Endothelial cell of umbilical vein (primary cell): ENCODE measurements around the gene SAC3D1. TPM values are rescaled to one million over a fixed set of nuclear protein-coding genes. Genes with fewer than 3 reads are reported as not detected.

ENCODE experiments used
- BruUV-seq: library from RNA; stranded (reverse); fragments of 400-500 nt; replicated peaks from 2 replicates; lab custom pipeline; 2021; lab: Mats Ljungman, UMichigan
- CTCF ChIA-PET: fragments of 300-600, 350-600 bp; sonication (Branson Sonifier 250); formaldehyde crosslinking; loops from one replicate; lab custom pipeline; 2021; ENCODE audit warnings: antibody characterized with exemption, inconsistent platforms; lab: Charles Lee
- POLR2A ChIA-PET: fragments of 300-600, 350-600 bp; sonication (Branson Sonifier 250); formaldehyde crosslinking; loops from one replicate; lab custom pipeline; 2021; ENCODE audit warnings: antibody characterized with exemption, inconsistent platforms; lab: Charles Lee
- DNase-seq: peaks from one replicate; pipeline ENCODE4 v3.0.0-alpha.2; 2011; ENCODE audit warnings: low read depth, low spot score
- FAIRE-seq: peaks from 2 replicates; lab custom pipeline; 2011; peaks lifted over from hg19 to GRCh38; lab: Jason Lieb, UNC
- H2AFZ ChIP-seq: 2 replicates; pipeline ENCODE4 v1.6.0; 2012; ENCODE audit warnings: low read depth, low read length, control low read depth, inconsistent platforms
- H3K27ac ChIP-seq: 2 replicates; pipeline ENCODE4 v1.5.1; 2011; ENCODE audit warnings: low read depth, mild to moderate bottlenecking, control low read depth, low read length, moderate library complexity; ENCODE audit not compliant: insufficient read depth
- H3K27me3 ChIP-seq, 2 experiments: 2 replicates each; pipeline versions ENCODE4 v1.6.0 to v1.6.1; 2011; ENCODE audit warnings: low read length in 2 of 2, mixed read lengths in 1 of 2; ENCODE audit not compliant: control insufficient read depth in 2 of 2, insufficient read depth in 2 of 2
- H3K36me3 ChIP-seq, 2 experiments: 2 replicates in 1 of 2; 3 replicates in 1 of 2; pipeline ENCODE4 v1.5.1; 2011; ENCODE audit warnings: low read length in 2 of 2, mild to moderate bottlenecking in 1 of 2, moderate library complexity in 1 of 2; ENCODE audit not compliant: control insufficient read depth in 2 of 2, insufficient read depth in 2 of 2; ENCODE audit errors: extremely low read depth in 1 of 2
- H3K4me1 ChIP-seq: 3 replicates; pipeline ENCODE4 v1.5.1; 2011; ENCODE audit warnings: mild to moderate bottlenecking, low read length; ENCODE audit not compliant: control insufficient read depth, insufficient read depth; ENCODE audit errors: extremely low read depth
- H3K4me2 ChIP-seq: 2 replicates; pipeline ENCODE4 v1.6.1; 2011; ENCODE audit warnings: low read length, control low read depth, mixed read lengths; ENCODE audit not compliant: insufficient read depth
- H3K4me3 ChIP-seq, 3 experiments: fragments of 200-600 bp in 1 of 3; sonication (generic), shearing (Covaris generic) in 1 of 3; replicated peaks in 1 of 3; 2 replicates each; pipeline ENCODE4 v1.5.1; 2011 to 2016; ENCODE audit warnings: control low read depth in 3 of 3, low read length in 3 of 3, mild to moderate bottlenecking in 2 of 3, inconsistent platforms in 1 of 3, low read depth in 1 of 3, moderate library complexity in 1 of 3; ENCODE audit not compliant: insufficient read depth in 1 of 3
- H3K79me2 ChIP-seq: 2 replicates; pipeline ENCODE4 v1.6.0; 2012; ENCODE audit warnings: low read length, inconsistent platforms; ENCODE audit not compliant: control insufficient read depth, insufficient read depth
- H3K9ac ChIP-seq: replicated peaks from 2 replicates; pipeline ENCODE3; 2011; ENCODE audit warnings: low read length, control low read depth; ENCODE audit not compliant: insufficient read depth; ENCODE audit errors: extremely low read depth
- H3K9me1 ChIP-seq: replicated peaks from 3 replicates; pipeline ENCODE4 v1.6.0; 2011; ENCODE audit warnings: mild to moderate bottlenecking, low read length; ENCODE audit not compliant: control insufficient read depth, insufficient read depth; ENCODE audit errors: extremely low read depth
- H3K9me3 ChIP-seq: replicated peaks from 2 replicates; pipeline ENCODE4 v1.5.1; 2012; ENCODE audit warnings: low read length, inconsistent platforms; ENCODE audit not compliant: control insufficient read depth, insufficient read depth
- H4K20me1 ChIP-seq: replicated peaks from 2 replicates; pipeline ENCODE3; 2011; ENCODE audit warnings: mild to moderate bottlenecking, low read length; ENCODE audit not compliant: control insufficient read depth, insufficient read depth; ENCODE audit errors: extremely low read depth
- EZH2 ChIP-seq: IDR thresholded peaks from 2 replicates; pipeline ENCODE4 v1.6.1; 2012; ENCODE audit warnings: borderline replicate concordance, low read depth, mild to moderate bottlenecking, moderate library complexity, low read length, inconsistent platforms; ENCODE audit not compliant: severe bottlenecking
- FOS ChIP-seq: IDR thresholded peaks from 2 replicates; pipeline ENCODE4 v1.6.1; 2011; ENCODE audit warnings: mild to moderate bottlenecking, low read length, moderate library complexity, borderline replicate concordance; ENCODE audit not compliant: insufficient read depth
- GATA2 ChIP-seq: IDR thresholded peaks from 2 replicates; pipeline ENCODE4 v1.7.0; 2011; ENCODE audit warnings: low read depth, mild to moderate bottlenecking, moderate library complexity, mixed read lengths, low read length; ENCODE audit not compliant: insufficient read length, insufficient read depth
- JUN ChIP-seq: IDR thresholded peaks from 2 replicates; pipeline ENCODE4 v1.6.1; 2011; ENCODE audit warnings: borderline replicate concordance, low read depth; ENCODE audit not compliant: insufficient read length, insufficient read depth
- MYC ChIP-seq: IDR thresholded peaks from one replicate; pipeline ENCODE4 v1.6.1; 2011; ENCODE audit warnings: mild to moderate bottlenecking, low read depth, low read length
- POLR2A ChIP-seq: IDR thresholded peaks from 2 replicates; pipeline ENCODE4 v1.6.1; 2012; ENCODE audit warnings: low read depth, mild to moderate bottlenecking, control low read depth, low read length
- POLR2AphosphoS5 ChIP-seq: IDR thresholded peaks from 2 replicates; pipeline ENCODE4 v1.6.1; 2012; ENCODE audit warnings: low read depth, mild to moderate bottlenecking, control low read depth, low read length, moderate library complexity; ENCODE audit not compliant: insufficient read depth
- dilution Hi-C: fragments of 300-500 bp; cut with MboI; formaldehyde crosslinking; loops from one replicate; pipeline ENCODE4 v1.15.0; 2019; ENCODE audit warnings: low sequenced_read_pairs; ENCODE audit not compliant: extremely low pct_ligation_motif_present
- intact Hi-C: fragments of 100-400 bp; cut with micrococcal nuclease; formaldehyde crosslinking; loops from one replicate; pipeline ENCODE4 v1.10.0; 2022
- polyA plus RNA-seq, 4 experiments: library from polyadenylated mRNA; depleted of rRNA in 3 of 4; stranded (reverse) in 3 of 4; unstranded in 1 of 4; fragments of >200 nt; gene quantifications; 2 replicates each; pipeline versions ENCODE4 v1.2.1 to v1.2.3, GENCODE V29; 2011 to 2012; ENCODE audit warnings: missing spikeins in 1 of 4
- total RNA-seq: library from RNA; stranded (reverse); gene quantifications from 2 replicates; pipeline ENCODE4 v1.2.3, GENCODE V29; 2021
- TF ChIP-seq, protein P1 (sequence below), 2 donors: IDR thresholded peaks; 1 replicate in 1 of 2; 2 replicates in 1 of 2; pipeline ENCODE4 v1.5.1; 2011; ENCODE audit warnings: low read length in 2 of 2, mild to moderate bottlenecking in 2 of 2, moderate library complexity in 2 of 2, control low read depth in 1 of 2, inconsistent platforms in 1 of 2, low read depth in 1 of 2; ENCODE audit not compliant: insufficient read depth in 1 of 2; ENCODE audit errors: extremely low read depth in 1 of 2
- TF ChIP-seq, protein P2 (sequence below): IDR thresholded peaks from 2 replicates; pipeline ENCODE4 v1.6.1; 2011; ENCODE audit not compliant: insufficient read depth, insufficient read length

Gene SAC3D1
- total and polyA plus RNA-seq, 2 donors (not counting 3 experiments of a cell fraction or from before 2014, with no cell fraction given): 16.6 to 17.0 TPM

DNA sequence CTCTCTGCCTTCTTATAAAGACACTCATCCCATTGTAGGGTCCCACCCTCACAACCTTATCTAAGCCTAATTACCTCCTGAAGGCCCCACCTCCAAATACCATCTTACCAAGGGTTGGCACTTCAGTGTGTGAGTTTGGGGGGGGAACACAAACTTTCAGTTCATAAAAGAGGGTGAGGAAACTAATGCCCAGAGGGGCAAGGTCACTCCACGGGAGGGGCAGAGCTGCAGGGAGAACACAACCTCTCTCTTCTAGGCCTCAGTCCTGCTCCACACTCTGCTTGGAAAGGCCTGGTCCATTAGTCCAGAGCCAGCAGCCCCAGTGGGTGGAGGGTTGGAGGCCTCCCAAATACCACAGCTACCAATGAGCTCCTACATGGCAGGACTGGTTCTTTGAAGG lies 41.5 kb upstream of the SAC3D1 start:
- Histone ChIP-seq H3K4me2 (no peak overlapping the region), H3K9me3 (no peaks in the 10 kb centered on the region), H3K36me3 (no peaks in the 10 kb centered on the region), H2AFZ (no peak overlapping the region), H3K9me1 (no peaks in the 10 kb centered on the region), H4K20me1 (no peaks in the 10 kb centered on the region), H3K4me3 (no peak overlapping the region), H3K9ac (no peak overlapping the region), H3K4me1 (no peaks in the 10 kb centered on the region), H3K79me2 (no peaks in the 10 kb centered on the region), H3K27me3 (no peaks in the 10 kb centered on the region), H3K27ac (no peak overlapping the region)
- intact Hi-C loops: no loop called here
- BruUV-seq: no TSS peak
- FAIRE-seq: no peak
- POLR2A ChIA-PET: no interaction called here
- no peak for DNase-seq
- dilution Hi-C loops: no loop called here
- TF ChIP-seq MYC (no peak), FOS (no peak), POLR2A (no peak), JUN (no peak), POLR2AphosphoS5 (no peak), EZH2 (no peak), GATA2 (no peak)
- TF ChIP-seq, protein P1, sequence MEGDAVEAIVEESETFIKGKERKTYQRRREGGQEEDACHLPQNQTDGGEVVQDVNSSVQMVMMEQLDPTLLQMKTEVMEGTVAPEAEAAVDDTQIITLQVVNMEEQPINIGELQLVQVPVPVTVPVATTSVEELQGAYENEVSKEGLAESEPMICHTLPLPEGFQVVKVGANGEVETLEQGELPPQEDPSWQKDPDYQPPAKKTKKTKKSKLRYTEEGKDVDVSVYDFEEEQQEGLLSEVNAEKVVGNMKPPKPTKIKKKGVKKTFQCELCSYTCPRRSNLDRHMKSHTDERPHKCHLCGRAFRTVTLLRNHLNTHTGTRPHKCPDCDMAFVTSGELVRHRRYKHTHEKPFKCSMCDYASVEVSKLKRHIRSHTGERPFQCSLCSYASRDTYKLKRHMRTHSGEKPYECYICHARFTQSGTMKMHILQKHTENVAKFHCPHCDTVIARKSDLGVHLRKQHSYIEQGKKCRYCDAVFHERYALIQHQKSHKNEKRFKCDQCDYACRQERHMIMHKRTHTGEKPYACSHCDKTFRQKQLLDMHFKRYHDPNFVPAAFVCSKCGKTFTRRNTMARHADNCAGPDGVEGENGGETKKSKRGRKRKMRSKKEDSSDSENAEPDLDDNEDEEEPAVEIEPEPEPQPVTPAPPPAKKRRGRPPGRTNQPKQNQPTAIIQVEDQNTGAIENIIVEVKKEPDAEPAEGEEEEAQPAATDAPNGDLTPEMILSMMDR (IDR thresholded peaks at IDR 0.05; ENCODE audit: extremely low read depth in 1 of 2, insufficient read depth in 1 of 2, low read depth in 1 of 2, low read length in 2 of 2): no peak
- TF ChIP-seq, protein P2, sequence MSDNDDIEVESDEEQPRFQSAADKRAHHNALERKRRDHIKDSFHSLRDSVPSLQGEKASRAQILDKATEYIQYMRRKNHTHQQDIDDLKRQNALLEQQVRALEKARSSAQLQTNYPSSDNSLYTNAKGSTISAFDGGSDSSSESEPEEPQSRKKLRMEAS: no peak
- CTCF ChIA-PET: interaction anchor here (1.2 to 4.2 kb wide), 2 partner anchors 13 to 56 kb away, joined by 3 to 40 read pairs; partner anchors contain the start of gene ARL2
